Muscle of back (tissue), 11 donors: Measurements from ENCODE around the gene GMDS. TPM values are rescaled to one million over a fixed set of nuclear protein-coding genes. Genes with fewer than 3 reads are reported as not detected.
A peak's percentile ranks its signal among the peaks of the same experiment; 100 is the strongest.

Experiments used
- DNase-seq, 3 donors: peaks; one replicate each; pipeline versions ENCODE4 v3.0.0 to v3.0.0-alpha.2; 2013
- polyA plus RNA-seq, 10 donors: library from polyadenylated mRNA; unstranded; fragments of 120-200 nt; gene quantifications; one replicate each; pipeline ENCODE4 v1.2.1, GENCODE V29; 2013; ENCODE audit not compliant: insufficient read length in 10 of 10

The GMDS gene
- polyA plus RNA-seq, 10 donors, result 9.6 to 17.5 (median 11.0) TPM

DNA sequence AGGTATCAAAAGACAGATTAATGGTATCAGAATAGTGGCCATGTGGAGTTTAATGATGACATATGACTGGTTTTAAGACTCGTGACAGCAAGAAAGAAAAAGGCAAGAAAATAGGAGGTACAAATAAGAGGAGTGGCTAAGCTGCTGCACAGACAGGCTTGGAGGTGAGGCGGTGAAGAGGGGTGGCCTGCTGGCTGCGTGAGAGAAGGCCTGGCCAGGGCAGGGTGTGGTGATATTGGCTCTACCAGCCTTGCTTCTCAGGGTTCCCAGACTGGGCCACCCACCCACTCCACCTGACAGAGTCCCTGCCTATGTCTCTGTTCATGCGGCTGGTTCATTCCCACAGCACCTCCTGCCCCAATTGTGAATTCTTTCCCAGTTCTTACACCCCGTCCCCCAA is 529.0 kb downstream of the GMDS start:
- DNase-seq, result no peak

DNA sequence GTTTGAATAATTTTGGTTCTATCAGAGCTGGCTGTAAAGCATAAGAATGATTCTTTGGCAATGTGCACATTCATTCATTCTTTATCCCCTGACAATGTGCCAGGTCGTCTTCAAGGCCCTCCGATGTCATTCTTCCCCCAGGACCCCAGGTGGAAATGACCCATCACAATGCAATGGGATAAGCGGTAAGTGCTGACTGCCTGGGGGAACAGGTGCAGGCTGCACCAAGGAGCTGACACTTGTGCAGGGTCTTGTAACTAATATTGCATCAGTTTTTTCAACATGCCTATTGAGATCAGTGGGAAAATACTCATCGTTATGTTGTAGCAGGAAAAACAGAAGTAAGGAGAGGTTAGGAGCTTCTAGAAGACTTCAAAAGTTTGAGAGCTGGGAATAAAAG is 530.1 kb downstream of the GMDS start:
- DNase-seq, result no peak

DNA sequence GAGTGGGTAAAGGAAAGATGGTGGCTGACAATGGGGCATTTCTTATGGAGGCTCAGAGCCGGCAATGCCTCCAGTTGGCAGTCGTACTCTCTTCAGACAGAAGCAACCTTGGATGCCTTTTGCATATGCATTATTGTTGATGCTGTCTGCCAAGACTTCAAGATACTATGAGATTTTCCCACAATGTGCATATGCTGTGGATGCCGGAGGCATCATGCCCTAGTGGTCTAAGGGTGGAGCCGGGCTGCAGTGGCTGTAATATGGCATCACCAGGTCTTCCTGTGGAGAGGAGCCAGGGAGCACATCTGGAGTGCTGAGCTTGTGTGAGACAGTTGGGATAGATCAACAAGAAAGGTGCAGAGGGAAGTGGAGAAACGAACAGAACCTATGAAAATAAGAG is 530.8 kb downstream of the GMDS start:
- DNase-seq, result no peak

DNA sequence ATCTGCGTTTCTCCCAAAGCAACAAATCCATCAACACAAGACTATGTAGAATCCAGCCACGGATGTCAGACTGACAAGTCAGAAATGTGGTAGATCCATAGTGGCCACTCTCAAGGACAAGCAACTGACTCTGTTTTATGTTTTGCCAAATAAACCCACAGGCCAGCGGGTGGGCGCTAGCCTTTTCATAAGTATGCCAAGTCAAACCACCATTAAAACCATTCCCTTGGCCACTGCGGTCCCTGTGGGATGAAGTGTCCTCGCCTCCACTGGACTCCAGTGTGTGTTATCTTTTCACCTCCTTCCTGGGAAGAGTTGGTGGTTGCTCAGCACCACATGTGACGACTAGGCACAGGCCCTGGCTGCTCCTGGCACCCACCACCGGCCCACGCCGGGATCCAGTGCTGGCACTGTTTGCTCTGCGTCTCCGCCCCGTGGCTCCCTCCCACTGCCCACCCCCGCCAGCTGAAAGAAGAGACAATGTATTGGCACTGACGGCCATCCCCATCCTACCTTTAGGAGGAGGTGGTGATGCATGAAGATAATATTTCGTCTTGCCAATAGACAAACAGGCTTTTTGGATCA is 532.3 kb downstream of the GMDS start:
- no peak for DNase-seq

DNA sequence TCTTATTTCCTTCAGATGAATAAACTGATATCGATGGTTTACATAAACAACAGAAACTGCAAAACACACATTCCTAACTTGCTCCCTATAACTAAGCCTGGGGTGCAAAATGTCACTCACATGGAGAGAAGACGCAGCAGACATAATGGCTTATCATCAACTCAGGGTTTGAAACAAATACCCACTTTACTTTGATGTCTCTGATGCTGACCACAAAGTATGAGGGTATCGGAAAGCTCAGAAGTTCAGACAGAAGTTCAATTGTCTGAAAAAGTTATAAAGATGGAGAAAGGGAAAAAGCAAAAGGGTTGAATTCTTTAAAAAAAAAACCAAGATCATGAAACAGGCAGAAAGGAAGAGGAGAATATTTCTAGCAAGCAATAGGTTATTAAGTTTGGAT is 533.0 kb downstream of the GMDS start:
- no peak for DNase-seq

DNA sequence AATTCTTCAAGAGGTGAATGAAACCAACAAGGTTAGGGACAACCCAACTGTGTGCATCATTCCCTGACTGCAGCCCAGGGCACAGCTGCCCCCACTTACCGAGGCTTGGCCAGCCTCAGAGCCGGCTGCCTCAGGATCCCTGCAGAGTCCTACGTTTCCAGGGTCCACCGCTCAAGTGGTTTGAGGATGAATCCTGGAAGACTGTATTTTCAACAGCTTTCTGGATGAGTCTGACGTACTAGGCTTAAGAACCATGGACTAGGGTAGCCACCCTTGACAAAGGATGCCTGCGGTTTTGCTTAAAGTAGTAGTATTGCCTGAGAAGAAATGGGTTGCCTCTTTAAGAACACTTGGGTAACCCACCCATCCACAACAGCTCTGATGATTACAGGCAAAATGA is 534.3 kb downstream of the GMDS start:
- DNase-seq, result no peak

DNA sequence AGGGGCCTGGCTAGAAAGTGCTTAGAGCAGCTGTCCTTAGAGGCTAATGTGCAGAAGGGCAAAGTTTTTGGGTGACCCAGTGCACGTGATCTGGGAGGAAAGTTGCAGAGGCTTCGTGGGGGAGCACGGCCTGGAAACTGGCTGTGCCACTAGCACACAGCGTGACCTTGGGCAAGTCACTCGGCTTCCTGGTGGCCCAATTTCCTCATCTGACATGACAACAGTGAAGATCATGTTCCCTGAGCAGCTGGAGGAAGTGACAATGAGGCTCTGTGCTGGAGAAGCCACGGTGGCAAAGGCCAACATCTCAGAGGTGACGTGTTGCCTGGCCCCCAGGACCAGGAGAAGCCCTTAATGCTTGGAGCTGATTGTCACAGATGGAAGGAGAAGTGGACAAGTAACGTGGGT is 536.2 kb downstream of the GMDS start:
- DNase-seq, result no peak

DNA sequence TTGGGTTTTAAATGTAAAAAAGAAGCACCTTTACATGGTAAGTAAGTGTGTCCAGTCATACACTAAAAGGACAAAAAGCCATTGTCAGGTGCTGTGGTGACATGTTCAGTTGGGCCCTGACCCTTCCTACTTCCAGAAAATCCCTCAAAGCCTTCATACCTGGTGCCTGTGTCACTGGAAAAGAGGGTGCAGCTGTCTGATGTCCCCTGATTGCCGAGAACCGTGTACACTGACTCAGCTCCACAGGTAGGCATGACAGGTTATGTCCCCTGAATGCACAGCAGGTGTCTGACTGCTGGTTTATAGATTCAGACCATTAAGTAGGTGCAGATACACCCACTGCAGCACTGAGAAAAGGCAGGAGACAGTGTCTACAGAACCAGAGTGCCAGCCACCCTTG is 536.6 kb downstream of the GMDS start:
- DNase-seq, result no peak

DNA sequence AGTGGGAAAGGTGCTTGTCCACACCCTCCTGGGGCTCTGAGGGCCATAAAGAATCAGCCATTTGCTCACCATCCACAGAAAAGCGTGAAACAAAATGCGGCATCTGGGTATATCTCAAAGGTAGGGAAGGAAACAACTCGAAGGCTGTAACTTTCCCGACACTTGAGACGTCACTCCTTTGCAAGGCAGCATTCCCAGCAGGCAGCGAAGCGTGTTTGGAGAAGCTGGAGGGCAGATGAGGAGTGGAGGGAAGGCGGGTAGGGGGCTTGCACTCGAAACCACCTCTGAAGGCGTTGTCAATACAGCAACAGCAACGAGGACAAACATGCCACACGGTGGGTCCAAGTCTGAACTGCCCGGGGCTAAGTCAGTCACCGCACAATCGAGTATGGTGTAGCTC is 537.3 kb downstream of the GMDS start:
- no peak for DNase-seq

DNA sequence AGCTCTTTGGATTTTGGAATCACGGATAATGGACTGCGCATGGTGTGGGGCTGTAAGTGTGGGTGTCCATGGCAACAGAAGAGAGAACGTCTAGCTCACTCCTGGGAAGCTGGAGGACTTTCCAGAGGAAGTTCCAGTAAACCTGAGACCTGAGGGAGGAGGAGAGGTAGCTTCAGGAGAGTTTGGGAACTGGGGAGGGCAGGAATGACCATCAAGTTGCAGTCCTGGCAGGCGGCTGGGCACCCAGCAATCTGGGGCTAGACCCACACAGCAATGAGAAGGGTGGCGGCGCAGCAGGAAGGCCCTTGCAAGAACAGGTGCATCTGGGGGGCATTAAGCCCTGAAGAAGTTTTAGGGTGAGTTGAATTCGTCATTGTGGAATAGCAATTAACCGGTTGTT is 539.8 kb downstream of the GMDS start:
- no peak for DNase-seq

DNA sequence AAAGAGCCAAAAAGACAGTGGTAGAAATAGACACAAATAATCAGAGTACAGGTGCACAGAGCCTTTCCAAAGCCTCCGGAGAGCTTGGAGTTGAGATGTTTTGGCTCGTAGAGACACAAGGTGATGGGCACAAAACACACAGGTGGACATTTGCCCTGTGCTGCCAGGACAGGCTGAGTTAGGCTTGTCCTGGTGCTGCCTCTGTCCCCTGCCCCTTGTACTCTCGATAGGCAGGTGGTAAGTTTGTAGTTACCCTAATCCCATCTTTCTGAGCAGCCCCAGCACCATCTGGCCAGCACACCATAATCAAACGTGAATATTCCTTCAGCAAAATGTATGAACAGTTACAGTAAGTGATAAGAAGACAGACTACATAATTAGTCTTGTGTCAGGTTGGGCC is 540.2 kb downstream of the GMDS start:
- no peak for DNase-seq

DNA sequence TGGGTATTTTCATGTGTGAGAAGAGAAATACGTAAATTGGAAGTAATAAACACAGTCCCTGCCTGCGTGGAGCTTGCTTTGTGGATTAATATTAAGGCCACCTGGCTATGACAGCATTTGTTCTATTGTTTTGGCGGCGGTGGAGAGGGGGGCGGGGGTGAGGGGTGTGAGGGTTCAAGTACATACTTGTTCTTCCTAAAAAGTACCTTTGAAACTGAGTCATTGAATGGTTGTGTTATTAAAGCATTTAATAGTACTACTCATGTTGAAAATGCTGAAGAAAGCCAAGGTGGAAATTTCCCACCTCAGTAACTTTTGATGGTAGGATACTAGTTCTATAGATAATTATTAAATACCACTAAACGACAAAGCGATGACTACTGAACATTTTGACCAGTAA is 540.7 kb downstream of the GMDS start:
- no peak for DNase-seq

DNA sequence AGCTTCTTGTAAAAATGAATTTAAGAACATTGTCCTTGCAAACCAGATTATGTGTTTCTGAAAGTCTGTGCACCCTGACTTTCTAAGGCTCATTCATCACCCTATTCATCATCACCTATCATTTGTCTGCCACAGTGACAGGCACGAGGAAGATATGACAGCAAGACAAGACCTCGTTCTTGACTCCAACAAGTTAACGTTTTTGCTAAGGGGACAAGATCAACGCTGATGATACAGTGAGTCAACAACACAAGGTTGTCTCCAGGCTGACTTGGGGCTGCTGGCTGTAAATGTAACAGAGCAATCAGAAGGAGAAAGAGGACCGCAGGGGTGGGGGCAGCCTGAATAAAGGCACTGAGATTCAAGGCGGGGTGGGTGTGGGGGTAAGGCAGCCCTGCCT is 541.5 kb downstream of the GMDS start:
- no peak for DNase-seq

DNA sequence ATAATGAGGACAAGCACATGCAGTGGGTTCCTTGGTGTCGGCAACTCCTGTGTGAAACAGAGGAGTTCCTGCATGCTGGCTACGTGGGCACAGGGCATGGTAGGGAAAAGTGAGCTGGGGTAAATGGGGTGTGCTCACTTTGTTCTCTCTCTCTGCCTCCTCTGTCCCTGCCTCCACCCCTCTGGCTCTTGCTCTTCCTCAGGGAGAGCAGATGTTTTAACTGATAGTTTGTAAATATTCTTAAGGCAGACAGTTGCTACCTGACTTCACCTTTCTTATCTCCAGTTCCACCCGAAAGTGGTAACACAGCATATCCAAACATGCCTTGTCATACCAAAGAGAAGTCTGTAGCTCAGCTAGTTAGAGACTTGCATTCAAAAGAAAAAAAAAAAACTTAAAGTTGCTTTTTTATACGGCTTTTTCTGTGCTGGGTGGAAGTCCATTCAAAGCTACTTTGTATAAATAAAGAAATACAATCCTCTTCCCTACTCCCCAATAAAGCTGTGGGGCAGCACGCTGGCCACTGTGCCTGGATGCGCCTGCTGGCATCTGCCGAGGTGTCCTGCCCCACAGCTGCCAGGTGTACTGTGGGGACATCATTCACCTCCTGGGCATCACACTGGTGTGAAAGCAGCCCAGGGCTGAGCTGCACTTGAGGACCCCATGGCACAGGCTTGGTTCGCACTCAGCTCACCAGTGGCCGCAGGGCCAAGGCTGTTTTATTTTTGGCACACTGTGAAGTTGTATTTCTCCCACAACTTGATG is 542.1 kb downstream of the GMDS start:
- no peak for DNase-seq

DNA sequence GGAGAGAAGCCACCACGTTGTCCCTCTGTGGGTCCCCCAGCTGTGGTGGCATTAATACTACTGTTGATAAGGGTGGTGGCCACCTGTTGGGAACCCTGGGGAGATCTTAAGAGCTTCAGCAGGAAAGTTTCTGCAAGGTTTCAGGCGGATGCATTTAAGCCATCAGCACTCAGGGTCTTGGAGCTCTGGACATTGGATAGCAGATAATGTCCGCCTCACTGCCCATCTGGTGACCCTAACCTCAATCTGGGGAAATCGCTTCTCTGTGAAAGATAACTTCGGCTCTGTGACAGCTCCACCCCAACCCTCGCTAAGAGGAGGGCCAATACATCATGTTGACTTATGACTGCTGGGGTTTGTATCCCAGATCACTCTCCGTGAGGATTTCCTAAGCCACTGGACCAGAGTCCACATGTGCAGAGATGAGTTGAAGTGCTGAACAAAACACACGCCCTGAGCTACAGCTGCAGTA is 542.8 kb downstream of the GMDS start:
- DNase-seq, result peak in 1 of 3 donors; percentile 47

DNA sequence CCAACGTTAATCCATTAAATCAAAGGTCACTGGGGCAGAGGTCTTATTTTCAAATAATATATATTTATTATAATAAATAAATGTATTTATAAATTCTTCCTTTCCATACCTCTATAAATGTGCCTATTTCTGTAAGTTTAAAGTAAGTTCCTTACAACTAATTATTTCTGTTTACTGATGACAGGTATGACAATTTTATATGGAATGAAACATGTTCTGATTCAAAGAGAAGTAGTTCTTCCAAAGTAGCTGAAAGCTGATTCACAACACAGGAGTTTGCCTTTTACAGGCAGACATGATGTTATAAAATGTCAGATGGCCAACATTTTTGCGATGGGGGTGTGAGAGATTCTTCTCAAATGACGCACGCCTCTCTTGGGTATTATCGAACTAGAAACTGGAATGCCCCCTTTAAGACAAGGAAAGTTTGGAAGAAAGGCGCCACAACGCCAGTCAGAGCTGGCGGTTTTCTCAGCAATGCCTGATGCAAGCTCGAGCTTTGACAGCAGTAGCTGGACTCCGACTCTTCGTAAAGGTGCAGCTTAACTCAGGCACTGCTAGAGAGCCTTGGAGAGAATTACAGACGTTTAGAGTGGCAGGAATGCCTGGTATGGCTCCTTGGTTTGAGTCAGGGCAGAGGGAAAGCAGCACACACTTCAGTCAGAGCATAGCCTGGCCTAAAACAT is 543.6 kb downstream of the GMDS start:
- peak; percentile 65 to 93 (median 74) for DNase-seq

DNA sequence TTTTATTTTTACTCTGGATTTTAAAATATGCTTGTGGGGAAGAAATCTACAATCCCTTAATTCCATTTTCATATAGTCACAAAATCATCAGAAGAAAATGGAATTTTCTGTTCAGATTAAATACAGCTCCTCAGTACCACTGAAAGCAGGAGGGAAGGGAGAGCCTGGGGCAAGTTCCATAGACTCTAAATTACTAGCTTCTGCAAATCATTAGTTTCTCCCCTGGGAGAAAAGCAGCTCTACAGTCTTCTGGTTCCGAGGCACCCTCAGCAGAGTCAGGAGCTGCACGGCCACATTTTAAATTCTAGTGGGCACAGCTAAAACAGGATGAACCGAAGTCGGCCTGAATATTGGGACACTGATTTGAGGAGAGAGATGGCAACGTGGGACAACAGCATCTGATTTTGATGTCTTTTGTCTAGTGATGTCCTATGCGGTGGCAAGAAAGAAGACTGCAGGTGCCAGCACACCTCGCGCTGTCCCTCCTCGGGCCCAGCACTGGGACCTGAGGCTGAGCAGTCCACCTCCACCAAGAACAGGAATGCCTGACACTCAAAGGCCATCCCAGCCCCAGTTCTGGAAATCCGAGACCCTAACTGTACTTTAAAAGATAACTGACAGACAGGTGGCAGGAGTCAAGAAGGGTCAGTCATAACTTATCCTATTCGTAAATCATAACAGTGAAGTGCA is 545.0 kb downstream of the GMDS start:
- no peak for DNase-seq

DNA sequence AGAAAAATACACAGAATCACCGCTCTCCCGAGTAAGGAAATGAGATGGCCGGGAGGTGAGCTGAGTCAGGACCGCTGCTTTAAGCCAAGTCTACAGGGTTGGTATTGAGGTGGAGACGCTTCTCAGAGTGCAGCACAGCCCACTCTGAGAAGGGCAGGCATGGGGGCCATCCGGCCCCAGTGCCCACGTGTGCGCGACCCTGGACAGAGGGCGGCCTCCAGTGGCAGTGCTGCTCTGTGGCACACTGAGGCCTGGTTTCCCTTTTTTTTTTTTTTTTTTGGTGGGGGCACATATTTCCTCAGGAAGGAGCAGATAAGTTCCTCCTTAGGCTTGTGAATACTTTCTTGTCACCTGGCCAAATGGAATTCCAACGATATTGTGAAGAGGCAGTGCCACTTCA is 546.9 kb downstream of the GMDS start:
- DNase-seq, result no peak

DNA sequence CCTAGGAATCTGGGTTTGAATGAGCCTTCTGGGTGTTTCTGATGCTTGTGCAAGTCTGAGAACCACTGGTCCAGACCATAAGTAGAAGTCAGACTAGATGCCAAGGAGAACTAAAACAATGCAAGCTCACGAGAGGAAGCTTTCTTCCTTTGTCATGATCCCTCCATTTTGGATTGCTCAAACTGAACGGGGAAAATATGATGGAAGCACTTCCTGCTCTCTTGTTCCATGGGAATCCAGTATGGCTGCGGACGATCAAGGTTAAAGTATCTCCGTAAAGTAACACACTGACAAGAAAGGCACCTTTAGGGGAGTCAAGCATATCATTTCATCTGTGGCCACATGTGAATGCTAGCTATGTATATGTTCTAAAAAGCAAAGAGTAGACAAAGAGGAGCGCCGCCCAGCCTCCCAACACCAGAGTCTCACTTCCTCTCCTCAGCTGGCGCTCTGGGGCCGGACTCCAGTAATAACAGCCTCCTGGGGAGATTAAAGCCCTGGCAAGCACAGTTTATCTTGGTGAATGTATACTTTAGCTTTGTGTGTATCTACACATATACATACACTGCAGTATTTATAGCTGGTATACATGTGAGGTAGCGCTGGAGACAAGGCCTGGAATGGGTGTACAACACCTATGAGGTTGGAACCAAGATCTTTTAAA is 547.6 kb downstream of the GMDS start:
- no peak for DNase-seq

DNA sequence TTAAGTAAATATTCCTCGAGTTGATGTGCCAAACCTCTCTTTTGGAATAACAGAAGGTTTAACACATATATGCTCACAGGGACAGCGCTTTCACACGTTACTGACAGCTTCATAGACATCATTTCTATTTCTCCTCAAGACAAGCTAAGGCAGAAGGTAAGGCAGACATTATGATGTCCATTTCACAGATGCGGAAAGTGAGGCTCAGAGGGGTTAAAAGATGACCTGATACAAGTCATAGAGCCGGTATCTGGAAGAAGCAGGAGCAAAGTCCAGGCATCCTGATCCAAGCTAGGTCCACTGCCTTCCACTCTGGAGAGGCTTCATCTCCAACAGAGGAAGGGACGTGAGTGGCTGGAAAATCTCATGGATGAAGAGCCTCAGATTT is 548.9 kb downstream of the GMDS start:
- no peak for DNase-seq

DNA sequence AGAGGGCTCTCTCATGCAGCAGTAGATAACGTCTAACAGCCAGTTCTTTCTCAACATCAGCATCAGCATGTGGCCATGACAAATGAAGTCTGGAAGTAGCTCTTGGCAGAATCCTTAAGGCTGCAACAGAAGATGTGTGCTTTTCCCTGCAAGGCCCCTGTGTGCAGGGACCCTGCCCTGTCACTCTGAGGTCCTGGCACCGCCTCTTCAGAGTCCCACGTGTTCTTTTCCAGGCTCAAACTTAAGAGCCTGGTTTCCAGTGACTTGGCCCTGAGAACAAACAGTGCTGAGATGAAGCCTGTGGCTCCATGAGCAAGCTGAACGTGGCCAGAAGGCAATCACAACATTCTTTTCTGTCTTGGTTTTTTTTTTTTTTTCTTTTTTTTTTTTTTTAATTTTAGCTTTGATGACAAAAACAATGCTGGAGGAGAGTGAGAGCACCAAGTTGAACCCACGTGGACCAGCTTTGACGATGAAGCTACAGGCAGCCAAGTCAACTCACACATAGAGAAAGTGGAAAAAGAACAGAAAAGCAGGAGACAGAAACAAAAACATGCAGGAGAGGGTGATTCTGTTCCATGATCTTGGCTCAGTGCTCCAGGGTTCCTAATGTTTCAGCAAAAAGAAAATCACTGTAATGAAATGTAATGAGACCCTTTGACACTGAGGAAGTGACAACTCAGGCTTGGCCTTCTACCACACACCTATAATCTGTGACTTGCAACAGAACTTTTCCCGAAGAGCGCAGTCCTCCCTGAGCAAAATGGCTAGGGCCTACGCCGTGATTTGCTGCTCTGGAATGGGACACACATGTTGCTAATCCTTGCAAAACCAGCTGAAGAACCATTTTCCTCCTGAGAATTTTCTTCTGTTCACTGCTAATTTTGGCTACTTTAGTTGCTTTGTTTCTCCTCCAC is 549.6 kb downstream of the GMDS start:
- DNase-seq, result peak in 1 of 3 donors; percentile 62
